Left forelimb (tissue), 1 donor: ENCODE measurements around the gene CCDC51.
"Not testable (repeated sequence)": the region's sequence is repeated elsewhere in the genome, so short reads cannot be mapped to it uniquely, and the experiment has no call there.

Experiments
- DNase-seq: peaks from one replicate; pipeline ENCODE4 v3.0.0-alpha.2; 2018; ENCODE audit warnings: low spot score

The CCDC51 gene, protein sequence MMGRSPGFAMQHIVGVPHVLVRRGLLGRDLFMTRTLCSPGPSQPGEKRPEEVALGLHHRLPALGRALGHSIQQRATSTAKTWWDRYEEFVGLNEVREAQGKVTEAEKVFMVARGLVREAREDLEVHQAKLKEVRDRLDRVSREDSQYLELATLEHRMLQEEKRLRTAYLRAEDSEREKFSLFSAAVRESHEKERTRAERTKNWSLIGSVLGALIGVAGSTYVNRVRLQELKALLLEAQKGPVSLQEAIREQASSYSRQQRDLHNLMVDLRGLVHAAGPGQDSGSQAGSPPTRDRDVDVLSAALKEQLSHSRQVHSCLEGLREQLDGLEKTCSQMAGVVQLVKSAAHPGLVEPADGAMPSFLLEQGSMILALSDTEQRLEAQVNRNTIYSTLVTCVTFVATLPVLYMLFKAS

GRCh38 chr3:48439820-48440589 is at the start of gene CCDC51, which contains the start of gene TMA7:
Gene CCDC51 (minus strand): TSS chr3:48440119. CDS start chr3:48435128, 4,991 bp downstream.
Gene TMA7 (plus strand): TSS chr3:48440257. CDS start chr3:48440297, 40 bp downstream.
- peak; percentile 98 for DNase-seq

DNA sequence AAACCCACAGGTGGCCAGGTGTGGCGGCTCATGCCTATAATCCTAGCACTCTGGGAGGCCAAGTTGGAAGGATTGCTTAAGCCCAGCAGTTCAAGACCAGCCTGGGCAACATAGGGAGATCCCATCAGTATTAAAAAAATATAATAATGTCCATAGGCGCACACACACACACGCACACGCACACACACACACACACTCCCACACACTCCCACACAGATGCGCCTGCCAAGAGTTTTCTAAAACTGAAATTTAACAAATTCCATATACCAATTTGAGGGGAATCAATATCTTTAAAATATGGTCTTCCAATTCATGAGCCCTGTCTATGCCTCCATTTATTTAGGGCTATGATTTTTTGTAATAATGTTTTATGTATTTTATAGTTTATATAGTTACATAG is 47.0 kb upstream of the CCDC51 start:
- DNase-seq = no peak

GRCh38 chr3:48482822-48483221 is 42.9 kb upstream of the CCDC51 start:
- DNase-seq = not testable (repeated sequence)

- DNase-seq = not testable (repeated sequence)
Observed at GRCh38 chr3:48480891-48481290, 41.0 kb upstream of the CCDC51 start.

GRCh38 chr3:48478626-48479555 is 39.0 kb upstream of the CCDC51 start:
- DNase-seq = no peak

DNA sequence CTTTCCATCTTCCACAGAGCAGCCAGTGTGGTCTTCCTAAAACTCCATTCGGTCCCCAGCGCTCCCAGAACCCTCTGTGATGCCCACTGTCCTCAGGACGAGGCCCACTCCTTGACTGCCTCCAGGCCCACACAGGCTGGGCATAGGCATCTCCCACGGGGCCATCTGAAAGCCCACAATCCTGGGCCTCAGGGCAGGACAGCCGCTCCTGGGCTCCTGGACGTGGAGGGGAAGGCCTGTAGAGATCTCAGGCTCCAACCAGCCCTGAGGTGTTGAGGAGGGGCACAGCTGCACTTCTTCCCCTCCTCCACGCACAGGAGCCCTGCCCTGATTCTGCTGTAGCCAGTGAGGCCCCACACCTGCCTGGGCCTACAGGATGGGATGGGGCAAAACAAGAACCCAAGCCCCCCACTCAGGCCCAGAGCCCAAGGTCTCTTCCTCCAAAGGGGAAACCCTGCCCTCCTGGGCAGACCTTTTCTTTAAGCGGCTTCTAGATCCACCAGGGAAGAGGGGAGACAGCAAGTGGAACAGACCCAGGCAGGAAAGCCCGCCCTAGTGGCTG is 38.1 kb upstream of the CCDC51 start:
- no peak for DNase-seq

DNA sequence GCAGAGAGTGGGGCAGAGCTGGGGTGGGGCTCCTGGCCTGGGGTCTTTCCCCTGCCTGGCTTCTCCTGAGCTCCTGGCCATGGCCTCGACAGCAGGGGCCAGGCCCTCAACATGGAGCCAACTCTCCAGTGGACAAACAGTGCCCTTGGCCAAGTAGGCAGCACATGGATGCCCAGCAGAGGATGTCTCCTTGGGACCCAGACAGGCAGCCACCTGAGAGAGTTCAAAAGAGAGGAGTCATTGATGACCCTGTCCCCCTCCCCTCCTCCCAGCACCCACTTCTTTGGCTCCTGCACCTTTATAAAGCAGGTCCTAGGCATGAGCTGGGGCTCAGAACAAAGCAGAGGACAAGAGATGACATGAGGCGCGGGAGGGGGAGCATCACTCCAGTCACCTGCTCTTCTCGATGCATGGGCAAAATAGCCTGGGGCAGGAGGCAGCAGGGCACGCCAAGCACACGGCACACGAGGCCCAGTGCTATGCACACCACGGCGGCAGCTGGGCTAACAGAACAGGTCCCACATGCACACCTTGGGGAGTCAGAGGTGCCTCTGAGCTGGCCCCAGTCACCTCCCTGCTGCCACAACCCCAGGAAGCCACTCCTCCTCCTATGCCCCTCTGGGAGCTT is 36.6 kb upstream of the CCDC51 start:
- DNase-seq = no peak

DNA sequence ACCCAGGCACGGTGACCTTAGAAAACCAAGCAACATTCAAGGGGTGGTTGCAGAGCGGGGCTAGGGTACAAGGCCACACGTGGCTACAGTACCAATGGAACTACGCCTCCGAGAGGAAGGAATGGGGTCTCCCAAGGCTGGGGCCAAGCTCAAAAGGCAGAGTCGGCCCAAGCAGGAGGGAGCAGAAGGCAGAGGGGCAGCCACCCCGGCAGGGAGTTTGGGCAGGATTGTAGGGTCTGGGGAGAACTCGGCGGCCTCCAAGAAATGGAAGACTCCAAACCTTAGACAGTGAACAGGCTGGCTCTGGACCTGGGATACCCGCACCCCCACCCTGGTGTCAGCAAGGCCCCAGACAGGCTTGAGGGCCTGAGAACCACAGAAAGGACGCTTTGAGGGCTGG is 35.3 kb upstream of the CCDC51 start:
- no peak for DNase-seq

- DNase-seq = no peak
Observed at GRCh38 chr3:48474619-48475018, 34.7 kb upstream of the CCDC51 start.

DNA sequence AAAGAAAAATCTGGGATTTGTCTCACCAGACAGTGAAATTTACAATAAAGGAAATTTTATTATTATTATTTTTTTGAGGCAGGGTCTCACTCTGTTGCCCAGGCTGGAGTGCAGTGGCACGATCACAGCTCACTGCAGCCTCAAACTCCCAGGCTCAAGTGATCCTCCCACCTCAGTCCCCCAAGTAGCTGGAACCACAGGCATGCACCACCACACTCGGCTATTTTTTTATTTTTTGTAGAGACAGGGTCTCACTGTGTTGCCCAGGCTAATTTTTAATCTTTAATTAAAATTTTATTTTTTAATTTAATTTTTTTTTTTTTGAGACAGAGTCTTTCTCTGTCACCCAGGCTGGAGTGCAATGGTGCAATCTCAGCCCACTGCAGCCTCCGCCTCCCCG is 34.1 kb upstream of the CCDC51 start:
- not testable (repeated sequence) for DNase-seq

DNA sequence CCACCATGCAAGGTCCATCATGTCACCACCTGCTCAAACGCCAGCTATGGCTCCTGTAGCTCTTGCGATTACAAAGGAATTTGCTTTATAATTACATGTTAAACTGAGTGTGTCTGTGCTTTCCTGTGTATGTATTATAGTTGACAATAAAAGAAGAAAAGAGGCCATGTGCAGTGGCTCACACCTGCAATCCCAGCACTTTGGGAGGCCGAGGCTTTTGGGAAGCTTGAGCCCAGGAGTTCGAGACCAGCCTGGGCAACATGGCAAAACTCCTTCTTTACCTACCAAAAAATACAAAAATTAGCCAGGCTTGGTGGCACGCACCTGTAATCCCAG is 33.7 kb upstream of the CCDC51 start:
- DNase-seq = no peak

GRCh38 chr3:48472923-48473616 is 33.2 kb upstream of the CCDC51 start:
- peak; percentile 90 for DNase-seq

- DNase-seq = no peak
Observed at GRCh38 chr3:48472673-48472922, 32.7 kb upstream of the CCDC51 start.

DNA sequence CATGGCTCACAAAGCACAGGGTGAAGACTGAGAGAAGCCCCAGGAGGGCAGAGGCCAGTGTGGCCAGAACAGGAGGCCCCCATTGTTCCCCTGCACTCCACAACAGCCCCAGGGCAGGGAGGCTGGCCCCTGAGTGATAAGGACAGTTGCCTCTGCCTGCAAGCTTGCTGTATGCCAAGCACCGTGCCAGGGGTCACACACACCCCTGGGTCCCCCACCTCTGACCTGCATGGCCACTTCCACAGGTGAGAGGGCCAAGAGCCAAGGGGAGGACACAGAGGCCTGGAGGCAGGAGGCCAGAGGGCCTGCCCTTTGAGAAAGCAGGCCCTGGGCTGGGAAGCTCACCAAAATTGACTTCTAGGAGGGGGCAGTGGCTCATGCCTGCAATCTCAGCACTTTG is 30.4 kb upstream of the CCDC51 start:
- no peak for DNase-seq

DNA sequence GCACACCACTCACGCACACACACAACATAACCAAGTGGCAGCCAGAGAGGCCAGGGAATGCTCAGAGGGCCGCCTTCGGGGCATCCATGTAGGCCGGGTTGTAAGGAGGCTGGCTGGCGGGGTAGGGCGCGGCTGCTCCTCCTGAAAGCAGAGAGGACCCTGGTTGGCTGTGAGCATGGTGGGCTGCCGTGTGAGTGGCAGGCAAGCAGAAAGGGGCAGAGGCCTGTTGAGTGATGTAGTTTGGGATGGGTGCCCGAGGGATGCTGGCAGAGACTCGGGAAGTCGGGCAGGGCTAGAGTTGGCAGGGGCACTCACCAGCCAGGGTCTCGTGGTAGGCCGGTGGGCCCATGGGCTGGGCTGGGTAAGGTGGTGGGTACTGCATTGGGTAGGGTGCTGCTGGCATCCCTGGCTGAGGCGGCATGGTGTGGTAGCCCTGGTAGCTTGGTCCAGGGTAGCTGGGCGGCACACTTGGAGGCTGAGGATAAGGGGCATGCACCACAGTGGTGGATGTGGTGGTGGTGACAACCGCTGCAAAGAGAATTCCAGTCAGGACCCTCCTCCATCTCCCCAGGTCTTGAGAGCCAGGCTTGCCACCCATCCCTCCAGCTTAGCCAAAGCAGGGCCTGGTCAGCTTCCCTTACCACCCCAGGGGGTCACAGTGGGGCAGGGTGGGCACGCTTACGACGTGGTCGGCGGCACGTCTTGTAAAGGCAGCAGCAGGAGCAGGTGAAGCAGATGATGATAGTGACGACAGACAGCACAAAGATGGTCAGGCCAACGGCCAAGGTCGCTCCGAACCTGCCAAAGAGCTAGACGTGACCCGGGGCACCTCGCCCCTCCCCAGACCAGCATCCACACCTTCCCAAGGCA is 29.4 kb upstream of the CCDC51 start:
- DNase-seq = no peak

- DNase-seq = no peak
Observed at GRCh38 chr3:48468329-48468731, 28.4 kb upstream of the CCDC51 start.

DNA sequence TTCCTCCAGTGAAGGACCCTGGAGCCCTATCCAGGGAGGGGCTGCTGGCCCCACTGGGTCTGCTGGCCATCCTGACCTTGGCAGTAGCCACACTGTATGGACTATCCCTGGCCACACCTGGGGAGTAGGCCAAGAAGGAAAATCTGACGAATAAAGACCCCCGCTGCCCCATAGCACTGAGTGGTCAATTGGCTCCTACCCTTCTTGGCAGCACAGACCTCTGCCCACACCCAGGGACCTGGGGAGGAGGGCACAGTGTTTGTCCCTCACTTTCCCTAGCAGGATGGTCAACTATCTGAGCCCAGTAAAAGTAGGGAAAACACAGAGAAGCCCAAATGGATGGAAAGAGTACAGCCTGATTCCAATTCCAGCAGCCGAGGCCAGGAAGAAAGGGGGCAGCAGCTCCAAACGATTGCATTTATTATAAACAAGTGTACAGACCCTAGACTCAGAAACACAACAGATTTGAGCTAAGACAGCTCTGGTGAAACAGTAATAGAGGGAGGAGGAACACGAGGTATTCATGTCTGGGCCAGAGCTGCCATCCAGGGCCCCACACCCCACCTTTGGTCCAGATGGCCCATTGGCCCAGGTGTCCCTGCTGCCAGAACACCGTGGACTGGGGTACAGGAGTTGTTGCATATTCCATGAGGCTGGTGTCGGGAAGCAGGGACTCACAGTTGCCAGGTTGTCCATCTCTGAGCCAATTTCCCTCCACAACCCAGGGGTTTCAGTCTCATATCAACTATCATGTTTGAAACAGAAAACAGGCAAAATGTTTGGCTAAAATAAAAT is 27.8 kb upstream of the CCDC51 start:
- DNase-seq = no peak

- no peak for DNase-seq
Observed at GRCh38 chr3:48467110-48467454, 27.2 kb upstream of the CCDC51 start.

DNA sequence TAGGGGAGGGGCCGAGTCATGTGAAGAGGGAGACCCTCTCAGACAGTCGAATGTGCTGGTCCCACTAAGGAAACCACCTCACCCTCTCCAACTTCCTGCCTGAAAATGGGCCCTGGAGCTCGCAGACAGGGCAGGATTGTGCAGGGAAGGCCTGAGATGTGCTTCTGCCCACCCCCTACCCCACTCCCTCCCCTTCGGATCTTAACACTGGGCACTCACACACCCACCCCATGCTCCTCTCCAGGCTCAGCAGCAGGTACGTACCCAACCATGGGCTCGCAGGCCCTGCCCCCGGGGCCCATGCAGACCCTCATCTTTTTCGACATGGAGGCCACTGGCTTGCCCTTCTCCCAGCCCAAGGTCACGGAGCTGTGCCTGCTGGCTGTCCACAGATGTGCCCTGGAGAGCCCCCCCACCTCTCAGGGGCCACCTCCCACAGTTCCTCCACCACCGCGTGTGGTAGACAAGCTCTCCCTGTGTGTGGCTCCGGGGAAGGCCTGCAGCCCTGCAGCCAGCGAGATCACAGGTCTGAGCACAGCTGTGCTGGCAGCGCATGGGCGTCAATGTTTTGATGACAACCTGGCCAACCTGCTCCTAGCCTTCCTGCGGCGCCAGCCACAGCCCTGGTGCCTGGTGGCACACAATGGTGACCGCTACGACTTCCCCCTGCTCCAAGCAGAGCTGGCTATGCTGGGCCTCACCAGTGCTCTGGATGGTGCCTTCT is 26.6 kb upstream of the CCDC51 start:
- no peak for DNase-seq
